Fibroblast of lung (primary cell): ENCODE results near the gene FSTL3. TPM values are rescaled to one million over a fixed set of nuclear protein-coding genes. Genes with fewer than 3 reads are reported as not detected.
A peak's percentile ranks its signal among the peaks of the same experiment; 100 is the strongest.

ENCODE experiments used
- DNase-seq, 2 donors: peaks; one replicate each; pipeline versions ENCODE4 v3.0.0 to v3.0.0-alpha.2; 2010; ENCODE audit warnings: low read depth in 2 of 2
- H2AFZ ChIP-seq: 2 replicates; pipeline ENCODE4 v1.5.1; 2012; ENCODE audit warnings: low read length, control low read depth, inconsistent platforms
- H3K27ac ChIP-seq: 2 replicates; pipeline ENCODE4 v1.5.1; 2011; ENCODE audit warnings: low read length, control low read depth; ENCODE audit not compliant: insufficient read depth
- H3K27me3 ChIP-seq: 2 replicates; pipeline ENCODE4 v1.5.1; 2011; ENCODE audit warnings: mild to moderate bottlenecking, low read length; ENCODE audit not compliant: control insufficient read depth, insufficient read depth
- H3K36me3 ChIP-seq: 2 replicates; pipeline ENCODE4 v1.5.1; 2011; ENCODE audit warnings: low read length; ENCODE audit not compliant: control insufficient read depth, insufficient read depth
- H3K4me1 ChIP-seq: 2 replicates; pipeline ENCODE4 v1.5.1; 2011; ENCODE audit warnings: low read length; ENCODE audit not compliant: control insufficient read depth, insufficient read depth; ENCODE audit errors: extremely low read depth
- H3K4me2 ChIP-seq: 2 replicates; pipeline ENCODE4 v1.5.1; 2011; ENCODE audit warnings: low read length, control low read depth; ENCODE audit not compliant: insufficient read depth; ENCODE audit errors: extremely low read depth
- H3K4me3 ChIP-seq, 4 experiments: fragments of 200-600 bp in 1 of 4; sonication (generic) in 1 of 4; replicated peaks in 1 of 4; 2 replicates each; pipeline ENCODE4 v1.5.1; 2011 to 2016; ENCODE audit warnings: low read length in 4 of 4, low read depth in 3 of 4, mild to moderate bottlenecking in 3 of 4, control low read depth in 2 of 4, inconsistent platforms in 1 of 4, mixed read lengths in 1 of 4; ENCODE audit not compliant: insufficient read depth in 1 of 4; ENCODE audit errors: control extremely low read depth in 1 of 4
- H3K79me2 ChIP-seq: 2 replicates; pipeline ENCODE4 v1.5.1; 2012; ENCODE audit warnings: mild to moderate bottlenecking, low read length, inconsistent platforms; ENCODE audit not compliant: control insufficient read depth, insufficient read depth
- H3K9ac ChIP-seq: 2 replicates; pipeline ENCODE4 v1.5.1; 2011; ENCODE audit warnings: mild to moderate bottlenecking, low read length, control low read depth; ENCODE audit not compliant: insufficient read depth
- H3K9me3 ChIP-seq: 2 replicates; pipeline ENCODE4 v1.5.1; 2012; ENCODE audit warnings: low read depth, low read length; ENCODE audit not compliant: control insufficient read depth, insufficient read depth
- H4K20me1 ChIP-seq: 2 replicates; pipeline ENCODE4 v1.5.1; 2011; ENCODE audit warnings: low read length; ENCODE audit not compliant: control insufficient read depth, insufficient read depth; ENCODE audit errors: extremely low read depth
- EZH2 ChIP-seq: IDR thresholded peaks from 2 replicates; pipeline ENCODE4 v1.5.1; 2012; ENCODE audit warnings: low read length, control low read depth, mild to moderate bottlenecking; ENCODE audit errors: missing control alignments
- polyA plus RNA-seq, 2 donors: library from polyadenylated mRNA; depleted of rRNA in 1 of 2; stranded (reverse) in 1 of 2; unstranded in 1 of 2; fragments of >200 nt; gene quantifications; 2 replicates each; pipeline ENCODE4 v1.2.1, GENCODE V29; 2011 to 2012; ENCODE audit warnings: missing spikeins in 1 of 2
- total RNA-seq: library from RNA; depleted of rRNA; stranded (reverse); fragments of >200 nt; gene quantifications from 2 replicates; pipeline ENCODE4 v1.2.1, GENCODE V29; 2014
- TF ChIP-seq, protein P1 (sequence below), 2 donors: IDR thresholded peaks in 1 of 2; conservative IDR thresholded peaks in 1 of 2; 1 replicate in 1 of 2; 2 replicates in 1 of 2; pipeline ENCODE4 v1.5.1; 2011 to 2012; ENCODE audit warnings: low read length in 2 of 2, control low read depth in 1 of 2, inconsistent platforms in 1 of 2, low read depth in 1 of 2, mild to moderate bottlenecking in 1 of 2

The FSTL3 gene
- total and polyA plus RNA-seq, 2 donors (not counting 1 experiment from before 2014, with no cell fraction given), result 18.6 to 26.8 TPM

DNA sequence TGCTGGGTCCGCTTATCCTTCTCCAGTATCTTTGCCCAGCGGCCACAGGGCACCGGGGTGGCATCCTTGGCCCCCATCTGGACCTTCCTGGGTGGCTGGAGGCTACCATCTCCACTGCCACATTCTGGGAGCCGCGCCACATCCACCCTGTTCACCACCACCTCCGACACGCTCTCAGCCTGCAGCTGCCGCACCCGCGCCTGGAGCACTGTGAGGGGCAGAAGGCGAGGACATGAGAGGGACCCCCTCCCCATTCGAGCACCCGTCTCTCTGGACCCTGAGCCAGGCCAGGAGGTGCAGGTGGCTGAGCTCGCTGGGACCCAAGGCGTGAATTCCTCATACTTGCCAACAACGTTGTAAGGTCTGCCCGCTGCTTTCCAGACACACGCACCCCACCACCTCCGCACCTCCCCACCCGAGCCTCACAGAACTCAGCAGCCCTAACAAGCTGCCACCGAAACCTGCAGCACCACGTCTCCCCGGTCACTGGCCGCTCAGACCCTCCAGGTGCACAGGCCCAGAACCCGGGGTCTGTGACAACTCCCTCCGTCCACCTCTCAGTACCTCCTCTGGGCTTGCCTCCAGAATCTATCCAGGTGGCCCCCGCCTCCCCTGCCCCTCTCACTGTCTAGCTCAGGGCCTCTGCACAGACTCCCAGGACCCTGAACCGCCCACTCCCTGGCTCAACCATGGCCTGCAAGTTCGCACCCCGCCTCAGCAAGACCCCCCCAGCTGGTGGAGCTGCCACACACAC, 46.1 kb upstream of the FSTL3 start:
- Histone ChIP-seq H3K79me2 (peaks cover 2% of the 10 kb centered on the region), H3K9me3 (no peaks in the 10 kb centered on the region), H3K4me2 (no peak overlapping the region), H3K27ac (no peak overlapping the region), H3K27me3 (no peaks in the 10 kb centered on the region), H2AFZ (no peak overlapping the region), H4K20me1 (no peaks in the 10 kb centered on the region), H3K4me1 (peaks cover 7% of the 10 kb centered on the region), H3K4me3 (no peak overlapping the region), H3K36me3 (peaks cover 2% of the 10 kb centered on the region), H3K9ac (no peak overlapping the region)
- no peak for TF ChIP-seq EZH2
- TF ChIP-seq, protein P1, sequence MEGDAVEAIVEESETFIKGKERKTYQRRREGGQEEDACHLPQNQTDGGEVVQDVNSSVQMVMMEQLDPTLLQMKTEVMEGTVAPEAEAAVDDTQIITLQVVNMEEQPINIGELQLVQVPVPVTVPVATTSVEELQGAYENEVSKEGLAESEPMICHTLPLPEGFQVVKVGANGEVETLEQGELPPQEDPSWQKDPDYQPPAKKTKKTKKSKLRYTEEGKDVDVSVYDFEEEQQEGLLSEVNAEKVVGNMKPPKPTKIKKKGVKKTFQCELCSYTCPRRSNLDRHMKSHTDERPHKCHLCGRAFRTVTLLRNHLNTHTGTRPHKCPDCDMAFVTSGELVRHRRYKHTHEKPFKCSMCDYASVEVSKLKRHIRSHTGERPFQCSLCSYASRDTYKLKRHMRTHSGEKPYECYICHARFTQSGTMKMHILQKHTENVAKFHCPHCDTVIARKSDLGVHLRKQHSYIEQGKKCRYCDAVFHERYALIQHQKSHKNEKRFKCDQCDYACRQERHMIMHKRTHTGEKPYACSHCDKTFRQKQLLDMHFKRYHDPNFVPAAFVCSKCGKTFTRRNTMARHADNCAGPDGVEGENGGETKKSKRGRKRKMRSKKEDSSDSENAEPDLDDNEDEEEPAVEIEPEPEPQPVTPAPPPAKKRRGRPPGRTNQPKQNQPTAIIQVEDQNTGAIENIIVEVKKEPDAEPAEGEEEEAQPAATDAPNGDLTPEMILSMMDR (conservative IDR thresholded peaks at IDR 0.05 in 1 of 2, IDR thresholded peaks at IDR 0.05 in 1 of 2; ENCODE audit: low read depth in 1 of 2, low read length in 2 of 2), result no peak
- no peak for DNase-seq

DNA sequence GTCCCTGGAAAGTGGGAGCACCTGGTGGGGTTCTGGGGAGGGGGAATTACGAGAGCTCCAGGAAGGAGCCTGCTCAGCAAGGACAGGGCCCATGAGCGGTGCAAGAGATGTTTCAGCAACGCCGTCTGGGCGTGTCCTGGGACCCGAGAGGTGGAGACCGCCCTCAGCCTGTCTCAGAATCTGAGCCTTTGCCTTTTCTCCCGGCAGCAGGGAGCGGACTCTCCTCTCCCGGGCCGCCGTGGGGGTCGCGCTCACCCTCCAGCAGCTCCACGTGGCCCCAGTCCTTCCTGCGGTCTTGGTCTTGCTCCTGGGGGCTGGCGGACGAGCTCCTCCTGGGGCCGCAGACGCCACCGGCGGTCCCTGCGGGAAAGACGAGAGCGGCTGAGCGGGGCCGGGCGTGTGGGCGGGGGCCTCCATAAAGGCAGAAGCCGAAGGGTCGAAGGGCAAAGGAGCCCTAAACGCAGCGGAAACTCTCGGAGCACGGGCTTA, 43.6 kb upstream of the FSTL3 start:
- peak overlapping the region; percentile 72 for H3K27ac ChIP-seq
- peak overlapping the region; percentile 83 for H3K4me2 ChIP-seq
- peaks cover 2% of the 10 kb centered on the region for H3K79me2 ChIP-seq
- peaks cover 7% of the 10 kb centered on the region for H3K4me1 ChIP-seq
- peak overlapping the region; percentile 76 to 96 (median 88) for H3K4me3 ChIP-seq
- H4K20me1 ChIP-seq, result no peaks in the 10 kb centered on the region
- peak overlapping the region; percentile 78 for H3K9ac ChIP-seq
- TF ChIP-seq, protein P1 (conservative IDR thresholded peaks at IDR 0.05 in 1 of 2, IDR thresholded peaks at IDR 0.05 in 1 of 2; ENCODE audit: low read depth in 1 of 2, low read length in 2 of 2), result no peak
- peak overlapping the region; percentile 48 for H2AFZ ChIP-seq
- peaks cover 2% of the 10 kb centered on the region for H3K36me3 ChIP-seq
- no peaks in the 10 kb centered on the region for H3K9me3 ChIP-seq
- DNase-seq, result peak; percentile 44 to 59
- no peaks in the 10 kb centered on the region for H3K27me3 ChIP-seq

DNA sequence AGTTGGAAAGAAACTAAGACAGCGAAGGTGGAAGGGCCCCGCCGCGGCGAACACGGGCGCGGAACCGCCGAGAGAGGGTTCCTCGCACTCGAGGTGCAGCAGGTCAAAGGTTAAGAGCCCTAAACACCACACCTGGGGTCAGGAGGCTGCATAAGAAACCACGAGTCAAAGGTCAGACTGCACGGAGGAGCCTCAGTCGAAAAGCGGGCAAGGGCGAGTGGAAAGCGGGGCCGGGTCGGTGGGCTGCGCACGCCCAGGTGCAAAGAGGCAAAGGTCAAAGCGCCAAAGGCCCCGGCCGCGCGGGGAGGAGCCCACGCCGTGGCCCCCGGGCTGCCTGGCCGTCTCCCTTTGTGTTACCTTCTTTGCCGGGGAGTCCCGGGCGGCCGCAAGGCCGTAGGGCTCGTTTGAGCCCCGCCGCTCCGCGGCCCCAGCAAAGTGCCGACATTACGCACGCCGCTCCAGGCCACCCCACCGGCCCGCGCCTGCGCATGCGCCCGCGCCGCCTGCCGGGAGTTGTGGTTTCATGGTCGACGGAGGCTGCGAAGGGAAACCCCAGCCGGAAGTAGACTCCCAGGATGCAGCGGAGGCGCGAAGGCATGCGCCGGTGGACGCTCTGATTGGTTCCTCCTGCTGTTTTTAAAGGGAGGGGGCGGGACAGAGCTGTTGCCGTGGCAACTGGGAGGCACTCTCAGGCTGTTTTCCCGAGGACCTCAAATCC, 43.0 kb upstream of the FSTL3 start, which contains the start of gene POLRMT:
Gene POLRMT, minus strand, starts transcription at position 470 of the 718 bp plus-strand sequence. Its CDS starts 25 bp downstream, at position 445.
- Histone ChIP-seq H3K27me3 (no peaks in the 10 kb centered on the region), H3K4me2 (peak within 1 kb of the TSS; percentile 98), H3K79me2 (peaks cover 2% of the 10 kb centered on the region), H3K9me3 (no peaks in the 10 kb centered on the region), H3K4me1 (peaks cover 7% of the 10 kb centered on the region), H3K9ac (peak within 1 kb of the TSS; percentile 78), H3K27ac (peak within 1 kb of the TSS; percentile 72), H3K36me3 (peaks cover 2% of the 10 kb centered on the region), H3K4me3 (peak within 1 kb of the TSS; percentile 76 to 96 (median 88)), H2AFZ (peak within 1 kb of the TSS; percentile 84), H4K20me1 (no peaks in the 10 kb centered on the region)
- DNase-seq, result peak; percentile 96 to 98
- TF ChIP-seq, protein P1 (conservative IDR thresholded peaks at IDR 0.05 in 1 of 2, IDR thresholded peaks at IDR 0.05 in 1 of 2; ENCODE audit: low read depth in 1 of 2, low read length in 2 of 2), result no peak
- no peak for TF ChIP-seq EZH2
